GM19023 (cell line): ENCODE data around the gene PMIS2.
A peak's percentile ranks its signal among the peaks of the same experiment; 100 is the strongest.

Experiments used
- ATAC-seq: cut with Tn5 transposase; IDR thresholded peaks from one replicate; pipeline ENCODE4 v1.9.1; 2021; ENCODE audit warnings: mild to moderate bottlenecking, moderate library complexity; ENCODE audit not compliant: unreplicated experiment

Gene PMIS2

DNA sequence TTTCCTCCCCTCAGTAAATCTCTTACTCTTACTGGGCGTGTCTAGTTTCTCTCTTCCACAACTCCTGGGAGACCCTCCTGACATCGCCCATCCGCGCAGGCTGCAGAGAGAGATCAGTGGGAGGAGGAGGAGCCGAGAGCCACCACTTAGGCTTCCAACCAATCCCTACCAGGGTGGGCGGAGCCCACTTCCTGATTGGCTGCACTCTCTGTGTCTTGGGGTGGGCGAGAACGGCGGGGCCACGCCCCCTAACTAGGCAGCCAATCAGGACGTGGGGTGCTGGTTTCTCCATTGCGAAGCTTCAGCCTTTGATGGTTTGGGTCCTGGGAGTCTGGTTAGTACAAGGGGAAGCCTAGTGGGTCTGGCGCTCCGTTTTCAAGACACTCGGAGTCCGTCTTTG is at the start of gene PMIS2:
Gene PMIS2 (plus strand): TSS at position 326 of the 400 bp plus-strand sequence. CDS start 87 bp downstream, outside the sequence.
- ATAC-seq: no peak

DNA sequence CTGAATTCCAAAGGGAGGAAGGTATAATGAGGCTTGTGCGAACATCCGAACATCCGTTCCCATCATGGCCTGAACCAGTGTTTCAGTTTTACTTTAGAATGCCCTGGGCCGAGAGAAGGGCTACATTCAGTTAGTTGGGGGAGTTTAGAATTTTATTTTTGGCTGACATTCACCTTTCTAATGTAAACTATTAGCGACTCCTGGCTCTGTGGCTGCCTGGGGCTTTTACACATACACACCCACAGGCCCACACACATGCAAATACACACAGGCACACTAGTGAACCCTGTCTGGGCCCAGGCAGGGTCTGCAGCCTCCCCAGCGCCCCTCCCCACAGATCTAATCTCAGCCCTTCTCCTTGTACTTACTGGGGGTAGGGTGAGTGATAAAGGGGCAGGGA is 46.7 kb upstream of the PMIS2 start:
- ATAC-seq: no peak

DNA sequence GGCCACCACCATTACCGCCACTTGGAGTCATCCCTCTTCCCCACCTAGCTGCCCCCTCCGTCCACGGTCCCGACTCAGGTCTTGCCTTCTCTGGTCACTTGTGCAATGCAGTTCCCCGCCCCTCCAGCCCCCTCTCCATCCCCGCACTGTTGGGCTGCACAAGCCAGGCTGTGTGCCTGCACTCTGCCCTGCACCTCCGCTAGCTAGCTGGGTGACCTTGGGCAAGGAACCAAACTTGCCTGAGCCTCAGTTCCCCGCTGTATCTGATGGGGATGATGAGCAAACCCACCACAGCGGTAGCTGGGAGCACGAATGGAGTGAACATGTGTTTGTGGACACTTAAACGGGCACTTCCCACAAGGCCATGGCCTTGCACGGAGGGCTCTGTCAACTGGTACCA is 46.1 kb upstream of the PMIS2 start:
- no peak for ATAC-seq

- no peak for ATAC-seq
These were observed 45.5 kb upstream of the PMIS2 start for GRCh38 chr19:35540356-35540927.

DNA sequence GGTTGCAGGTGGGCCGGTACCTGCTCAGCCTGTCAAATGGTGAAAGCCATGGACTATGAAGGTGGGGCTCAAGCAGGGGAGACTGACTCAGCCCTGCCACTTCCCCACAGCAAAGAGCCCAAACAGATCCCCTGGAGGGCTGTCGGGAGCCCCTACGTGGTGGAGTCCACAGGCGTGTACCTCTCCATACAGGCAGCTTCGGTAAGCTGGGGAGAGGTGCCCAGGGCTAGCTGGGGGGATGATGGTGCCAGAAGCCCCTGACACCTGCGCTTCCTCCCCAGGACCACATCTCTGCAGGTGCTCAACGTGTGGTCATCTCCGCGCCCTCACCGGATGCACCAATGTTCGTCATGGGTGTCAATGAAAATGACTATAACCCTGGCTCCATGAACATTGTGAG is 43.8 kb upstream of the PMIS2 start:
- no peak for ATAC-seq

DNA sequence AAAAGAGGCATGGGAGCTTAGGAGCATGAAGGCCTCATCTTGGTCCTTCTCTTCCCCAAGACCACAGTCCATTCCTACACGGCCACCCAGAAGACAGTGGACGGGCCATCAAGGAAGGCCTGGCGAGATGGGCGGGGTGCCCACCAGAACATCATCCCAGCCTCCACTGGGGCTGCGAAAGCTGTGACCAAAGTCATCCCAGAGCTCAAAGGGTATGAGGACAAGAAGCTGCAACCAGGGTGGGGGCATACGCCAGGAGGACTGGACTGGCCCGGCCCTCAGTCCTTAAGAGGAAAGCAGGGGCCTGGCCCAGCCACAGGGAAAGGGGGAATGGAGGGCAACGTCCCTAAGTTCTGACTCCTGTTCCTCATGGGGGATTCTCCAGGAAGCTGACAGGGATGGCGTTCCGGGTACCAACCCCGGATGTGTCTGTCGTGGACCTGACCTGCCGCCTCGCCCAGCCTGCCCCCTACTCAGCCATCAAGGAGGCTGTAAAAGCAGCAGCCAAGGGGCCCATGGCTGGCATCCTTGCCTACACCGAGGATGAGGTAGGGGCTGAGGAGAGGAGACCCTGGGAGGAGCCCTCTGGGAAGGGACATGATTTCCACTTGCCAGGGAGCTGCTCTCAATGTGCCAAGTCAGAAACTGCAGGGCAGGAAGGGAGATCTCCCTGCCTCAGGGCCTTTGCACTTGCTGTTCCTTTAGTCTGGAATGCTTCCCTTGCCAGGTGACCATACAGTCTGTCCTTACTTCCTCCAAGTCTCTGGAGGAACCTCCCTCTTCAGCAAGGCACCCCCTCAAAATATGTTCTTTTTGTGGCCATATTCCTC is 42.5 kb upstream of the PMIS2 start:
- ATAC-seq: no peak

- ATAC-seq: no peak
These were observed 41.7 kb upstream of the PMIS2 start for GRCh38 chr19:35544110-35544802.

DNA sequence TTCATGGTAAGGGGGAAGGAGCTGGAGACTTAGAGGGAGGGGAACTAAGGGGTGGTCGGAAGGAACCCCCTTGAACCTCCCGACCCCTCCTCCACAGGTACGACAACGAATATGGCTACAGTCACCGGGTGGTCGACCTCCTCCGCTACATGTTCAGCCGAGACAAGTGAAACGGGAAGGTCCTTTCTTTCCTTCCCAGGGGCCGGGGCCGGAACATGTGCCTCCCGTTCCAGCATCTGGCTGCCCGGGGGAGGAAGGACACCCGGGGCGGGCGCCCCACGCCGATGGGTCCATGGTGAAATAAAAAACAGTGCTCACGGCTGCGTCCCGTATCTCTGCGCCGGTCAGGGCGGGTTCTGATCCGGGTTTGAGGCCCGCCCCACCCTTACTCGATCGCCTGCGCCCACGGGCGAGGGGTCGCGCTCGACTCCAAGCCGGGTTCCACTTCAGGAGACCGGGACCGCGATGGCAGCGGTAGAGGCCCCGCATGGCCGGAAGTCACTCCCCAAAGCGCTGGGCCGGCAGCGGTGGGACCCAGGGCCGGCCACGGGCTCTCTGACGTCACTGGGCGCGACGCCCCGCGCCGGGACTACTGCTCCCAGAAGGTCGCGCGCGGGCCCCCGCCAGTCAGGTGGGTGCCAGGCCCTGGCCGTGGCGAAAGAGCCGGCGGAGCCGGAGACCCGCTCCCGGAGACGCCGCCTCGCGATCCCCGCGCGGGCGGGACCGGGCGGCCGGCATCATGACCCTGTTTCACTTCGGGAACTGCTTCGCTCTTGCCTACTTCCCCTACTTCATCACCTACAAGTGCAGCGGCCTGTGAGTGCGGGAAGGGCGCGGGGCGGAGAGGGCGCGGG is 40.7 kb upstream of the PMIS2 start, which contains the start of gene TMEM147:
Gene TMEM147 (plus strand): TSS at position 626 of the 854 bp plus-strand sequence. CDS start 114 bp downstream, at position 740.
- ATAC-seq: peak; percentile 74

GRCh38 chr19:35545855-35546381 is 40.1 kb upstream of the PMIS2 start:
- ATAC-seq: peak; percentile 55

DNA sequence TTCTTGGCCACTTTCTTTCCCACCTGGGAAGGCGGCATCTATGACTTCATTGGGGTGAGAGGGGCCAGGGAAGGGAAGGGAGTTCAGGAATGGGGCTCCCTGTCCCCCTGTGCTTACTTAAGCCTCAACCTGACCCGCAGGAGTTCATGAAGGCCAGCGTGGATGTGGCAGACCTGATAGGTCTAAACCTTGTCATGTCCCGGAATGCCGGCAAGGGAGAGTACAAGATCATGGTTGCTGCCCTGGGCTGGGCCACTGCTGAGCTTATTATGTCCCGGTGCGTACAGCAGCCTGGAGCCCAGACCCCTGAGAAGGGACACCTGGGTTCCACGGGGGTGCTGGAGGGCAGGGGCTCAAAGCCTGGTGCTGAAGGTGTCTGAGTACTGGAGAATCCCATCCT is 39.4 kb upstream of the PMIS2 start:
- no peak for ATAC-seq

DNA sequence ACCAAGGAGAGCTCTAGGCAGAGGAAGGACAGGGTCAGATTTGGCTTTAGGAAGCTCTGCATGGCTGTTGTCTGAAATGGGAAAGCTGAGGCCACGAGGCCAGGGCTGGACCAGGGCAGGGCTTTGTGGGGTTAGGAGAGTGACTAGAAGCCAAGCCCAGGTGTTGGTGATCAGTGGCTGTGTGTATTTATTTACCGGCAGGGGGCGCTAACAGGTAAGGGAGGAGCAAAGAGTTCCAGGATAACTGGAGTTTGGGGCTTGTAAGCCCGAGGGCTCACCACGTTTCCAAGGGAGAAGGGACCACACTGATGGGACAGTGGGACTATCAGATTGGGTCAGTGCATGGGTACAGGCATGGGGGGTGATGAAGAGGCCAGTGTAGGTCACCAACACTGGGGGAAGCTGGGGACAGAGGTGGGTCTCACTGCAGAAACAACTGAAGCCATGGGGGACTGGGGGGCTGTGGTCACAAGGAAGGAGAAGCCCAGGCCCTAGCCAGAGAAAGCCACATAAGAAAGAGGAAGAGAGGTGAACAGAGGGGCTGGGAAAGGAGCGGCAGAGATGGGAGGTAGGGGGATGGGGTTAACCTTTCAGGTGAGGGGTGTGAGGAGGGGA is 36.7 kb upstream of the PMIS2 start:
- no peak for ATAC-seq

GRCh38 chr19:35549879-35550523 is 36.0 kb upstream of the PMIS2 start:
- ATAC-seq: no peak

GRCh38 chr19:35551091-35551810 is 34.7 kb upstream of the PMIS2 start:
- ATAC-seq: no peak

DNA sequence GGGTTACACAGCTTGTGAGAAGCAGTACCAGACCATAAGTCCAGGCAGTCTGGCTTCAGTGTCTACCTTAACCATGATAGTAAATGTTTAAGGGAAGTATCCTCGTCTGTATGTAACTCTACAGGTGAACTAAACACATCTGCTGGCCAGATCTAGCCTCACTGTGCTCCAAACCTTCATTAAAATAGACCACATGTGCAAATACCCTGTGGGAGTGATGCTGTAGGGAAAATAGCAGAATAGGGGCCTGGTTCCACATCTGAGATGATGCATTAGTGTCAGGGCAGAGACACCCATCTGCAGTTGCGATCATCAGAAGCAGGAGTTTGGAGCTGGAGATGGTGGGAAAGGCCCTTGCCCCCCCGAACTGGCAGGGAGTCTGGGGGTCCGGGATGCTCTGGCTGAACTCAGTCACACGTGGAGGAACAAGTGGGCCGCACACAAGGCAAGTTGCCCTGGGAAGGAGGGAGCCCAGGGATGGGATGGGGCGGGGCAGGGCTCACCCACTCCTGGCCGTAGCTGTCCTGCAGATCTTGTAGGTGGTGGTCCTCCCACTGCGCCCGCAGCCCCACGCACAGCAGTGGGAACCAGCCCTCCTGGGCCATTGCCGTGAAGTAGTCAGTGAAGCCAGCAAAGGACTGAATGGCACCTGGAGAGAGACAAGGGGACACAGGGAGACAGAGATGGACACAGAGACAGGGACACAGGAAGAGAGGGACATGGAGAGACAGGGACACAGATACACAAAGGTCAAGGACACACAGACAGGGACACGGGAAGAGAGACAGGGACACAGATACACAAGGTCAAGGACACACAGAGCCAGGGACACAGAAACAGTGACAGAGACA is 33.2 kb upstream of the PMIS2 start:
- ATAC-seq: no peak

- ATAC-seq: no peak
These were observed 32.5 kb upstream of the PMIS2 start for GRCh38 chr19:35553385-35554000.

DNA sequence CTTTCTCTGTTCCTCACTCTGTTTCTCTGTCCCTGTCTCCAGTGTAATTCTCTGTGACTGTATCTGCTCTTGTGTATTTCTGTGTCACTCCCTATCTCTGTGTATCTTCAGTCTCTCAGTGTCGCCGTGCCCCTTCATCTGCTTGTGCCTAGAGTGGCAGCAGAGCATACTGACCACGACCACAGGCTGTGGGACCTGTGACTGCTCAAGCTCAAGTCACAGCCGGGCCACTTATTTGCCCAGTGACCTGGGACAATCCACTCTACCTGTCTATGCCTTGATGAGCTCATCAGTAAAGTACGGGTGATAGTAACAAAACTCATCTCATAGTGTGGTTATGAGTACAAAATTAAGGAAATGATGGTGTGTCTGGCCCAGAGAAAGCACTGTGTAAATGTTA is 31.9 kb upstream of the PMIS2 start:
- no peak for ATAC-seq

DNA sequence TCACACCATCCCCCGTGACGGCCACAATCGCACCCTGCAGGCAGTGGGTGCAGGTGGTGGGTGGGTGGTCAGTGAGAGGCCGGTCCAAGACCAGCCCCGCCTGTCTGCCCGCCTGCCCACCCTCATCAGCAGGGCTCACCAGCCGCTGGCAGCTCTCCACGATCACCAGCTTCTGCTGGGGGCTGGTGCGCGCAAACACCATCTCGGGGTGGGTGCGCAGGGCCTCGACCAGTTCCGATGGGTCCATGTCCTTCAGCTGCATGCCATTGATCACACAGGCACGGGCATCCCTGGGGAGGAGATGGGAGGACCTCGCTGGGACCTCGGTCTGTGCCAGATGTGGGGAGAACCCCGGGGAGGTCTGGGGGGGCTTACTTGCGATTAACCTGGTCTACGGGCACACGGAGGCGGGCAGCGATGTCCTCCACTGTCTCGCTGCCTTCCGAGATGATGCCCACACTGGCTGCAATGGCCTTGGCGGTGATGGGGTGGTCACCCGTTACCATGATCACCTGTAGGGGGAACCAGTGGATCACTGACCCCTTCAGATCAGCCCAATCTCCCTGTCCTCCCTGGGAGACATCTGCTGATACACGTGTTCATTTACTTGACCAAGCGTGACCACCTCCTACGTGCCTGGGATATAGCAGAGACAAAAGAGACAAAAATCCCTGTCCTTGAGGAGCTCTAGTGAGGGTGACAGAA is 30.5 kb upstream of the PMIS2 start:
- no peak for ATAC-seq
